ENCODE measurements around the gene NDUFS2. TPM values are rescaled to one million over a fixed set of nuclear protein-coding genes. Genes with fewer than 3 reads are reported as not detected.

The NDUFS2 gene
- 103 TPM for total RNA-seq

GRCh38 chr1:161201836-161202712, at the start of gene NDUFS2:
Gene NDUFS2 (plus strand): TSS chr1:161202367. CDS start chr1:161202386, 19 bp downstream.
- DNase-seq = peak; percentile 99

- DNase-seq = no peak
These were observed 49.0 kb upstream of the NDUFS2 start for GRCh38 chr1:161153176-161153575.

DNA sequence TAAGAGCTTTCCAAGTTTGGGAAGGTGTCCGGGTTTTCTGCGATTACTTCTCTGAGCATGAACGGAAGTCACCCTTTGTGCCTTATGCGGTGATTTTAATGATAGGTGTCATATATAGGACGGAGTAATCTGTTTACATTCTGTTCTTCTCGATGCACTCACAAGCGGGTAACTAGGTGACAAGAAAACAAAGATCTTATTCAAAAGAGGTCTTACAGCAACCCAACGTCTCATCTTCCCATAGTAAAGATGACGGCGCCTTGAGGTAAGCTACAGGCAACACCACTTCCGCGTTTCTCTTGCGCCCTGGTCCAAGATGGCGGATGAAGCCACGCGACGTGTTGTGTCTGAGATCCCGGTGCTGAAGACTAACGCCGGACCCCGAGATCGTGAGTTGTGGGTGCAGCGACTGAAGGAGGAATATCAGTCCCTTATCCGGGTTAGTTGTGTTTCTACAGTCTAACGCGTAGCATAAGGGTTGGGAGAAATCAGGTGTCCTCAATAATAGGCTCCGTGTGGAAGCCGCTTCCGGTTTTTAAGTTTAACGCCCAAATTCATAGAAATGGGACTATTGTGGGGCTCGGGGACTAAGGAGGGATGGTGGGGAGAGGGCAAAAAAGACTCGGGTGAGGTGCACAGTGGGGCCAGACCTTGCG, 48.4 kb upstream of the NDUFS2 start, which contains the start of gene UFC1:
TSS of gene UFC1 (plus strand) at position 297 of the 656 bp plus-strand sequence. CDS start at position 317, 20 bp downstream.
- DNase-seq = peak; percentile 89

- no peak for DNase-seq
These were observed 44.3 kb upstream of the NDUFS2 start for GRCh38 chr1:161157867-161158266.

- DNase-seq = no peak
These were observed 43.7 kb upstream of the NDUFS2 start for GRCh38 chr1:161158316-161159010.

DNA sequence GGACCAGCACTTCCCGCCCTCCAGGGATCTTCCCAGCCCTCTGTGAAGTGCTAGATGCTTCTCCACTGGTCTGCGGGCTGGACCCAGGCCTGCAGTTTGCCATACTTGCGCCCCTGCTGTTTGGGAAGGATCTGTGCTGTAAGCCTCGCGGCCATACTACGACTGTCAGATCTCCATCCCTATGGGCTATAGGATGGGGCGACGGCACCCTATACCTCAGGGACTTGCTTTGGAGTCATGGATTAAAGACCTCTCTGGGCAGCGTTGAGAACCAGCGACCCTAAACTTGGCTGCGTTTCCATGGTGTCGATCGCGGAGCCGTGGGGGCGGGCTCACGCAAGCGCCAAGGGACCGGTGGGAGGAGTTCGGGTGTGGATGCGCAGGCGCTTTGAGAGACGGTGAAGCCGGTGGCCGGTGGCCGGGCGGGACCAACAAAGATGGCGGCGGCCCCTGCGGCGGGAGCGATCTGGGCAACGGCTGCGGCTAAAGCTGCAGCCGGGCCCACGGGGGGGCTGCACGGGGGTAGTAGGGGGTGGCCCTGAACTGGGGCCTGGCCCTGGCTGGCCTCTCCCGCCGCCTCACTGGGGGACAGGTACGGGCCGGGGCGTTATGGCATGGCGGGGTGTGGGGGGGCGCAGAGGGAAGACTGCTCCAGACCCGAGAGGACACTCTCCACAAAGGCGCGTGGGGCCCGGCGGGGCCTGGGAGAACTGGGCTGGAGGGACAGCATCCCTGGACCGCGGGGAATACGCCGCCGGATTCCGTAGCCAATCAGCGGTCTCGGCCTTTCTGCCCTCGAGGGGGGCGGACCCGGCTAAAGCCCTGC, 42.9 kb upstream of the NDUFS2 start, which contains the start of gene USP21:
TSS of gene USP21 (plus strand) at position 414 of the 826 bp plus-strand sequence. CDS start 1,141 bp downstream, outside the sequence.
- peak; percentile 87 for DNase-seq

- DNase-seq = no peak
These were observed 42.3 kb upstream of the NDUFS2 start for GRCh38 chr1:161159913-161160243.

- DNase-seq = no peak
These were observed 41.5 kb upstream of the NDUFS2 start for GRCh38 chr1:161160671-161161145.

DNA sequence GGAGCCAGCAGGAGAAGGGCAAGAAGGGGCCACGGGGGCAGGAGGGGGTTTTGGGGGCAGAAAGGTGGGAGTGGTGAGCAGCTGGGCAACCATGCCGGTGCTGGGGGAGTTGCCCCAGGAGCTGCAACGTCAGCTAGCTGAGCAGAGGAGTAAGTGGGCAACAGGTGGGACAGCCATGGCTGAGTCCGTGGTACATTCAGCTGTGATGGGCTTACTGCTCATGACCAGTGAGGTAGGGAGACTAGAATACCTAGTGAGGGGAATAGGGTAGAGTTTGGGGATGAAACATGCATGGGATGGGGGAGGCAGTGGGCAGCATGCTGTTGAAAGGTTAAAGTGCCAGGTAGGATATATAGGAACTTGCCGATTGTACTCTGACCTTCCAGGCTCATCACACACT, 40.5 kb upstream of the NDUFS2 start:
- DNase-seq = no peak

DNA sequence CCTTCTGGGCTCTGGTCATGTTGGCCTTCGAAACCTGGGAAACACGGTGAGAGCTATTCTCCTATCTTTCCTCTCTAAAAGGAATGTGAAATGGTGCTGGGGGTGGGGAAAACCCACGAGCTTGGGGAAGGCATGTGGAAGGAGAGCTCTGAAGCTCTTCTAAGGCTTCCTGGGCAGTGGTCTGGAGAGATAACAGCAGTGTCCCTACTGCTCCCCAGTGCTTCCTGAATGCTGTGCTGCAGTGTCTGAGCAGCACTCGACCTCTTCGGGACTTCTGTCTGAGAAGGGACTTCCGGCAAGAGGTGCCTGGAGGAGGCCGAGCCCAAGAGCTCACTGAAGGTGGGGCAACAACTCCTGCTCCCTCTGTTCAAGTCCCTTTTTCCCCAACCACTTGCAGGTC, 40.1 kb upstream of the NDUFS2 start:
- DNase-seq = no peak

DNA sequence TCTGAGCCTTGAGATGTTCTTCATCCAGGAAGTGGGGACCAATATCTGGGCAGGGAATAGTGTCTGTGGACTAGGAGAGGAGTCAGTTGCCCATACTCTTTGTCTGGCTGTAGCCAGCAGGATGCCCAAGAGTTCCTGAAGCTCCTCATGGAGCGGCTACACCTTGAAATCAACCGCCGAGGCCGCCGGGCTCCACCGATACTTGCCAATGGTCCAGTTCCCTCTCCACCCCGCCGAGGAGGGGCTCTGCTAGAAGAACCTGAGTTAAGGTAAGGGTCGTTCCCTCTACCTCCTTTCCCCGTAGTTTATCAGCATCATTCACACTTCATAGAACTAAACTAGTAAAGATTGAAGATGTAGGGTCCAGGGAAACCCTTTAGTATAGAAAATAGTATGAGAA, 39.4 kb upstream of the NDUFS2 start:
- DNase-seq = no peak

- DNase-seq = no peak
These were observed 38.4 kb upstream of the NDUFS2 start for GRCh38 chr1:161163793-161164192.

DNA sequence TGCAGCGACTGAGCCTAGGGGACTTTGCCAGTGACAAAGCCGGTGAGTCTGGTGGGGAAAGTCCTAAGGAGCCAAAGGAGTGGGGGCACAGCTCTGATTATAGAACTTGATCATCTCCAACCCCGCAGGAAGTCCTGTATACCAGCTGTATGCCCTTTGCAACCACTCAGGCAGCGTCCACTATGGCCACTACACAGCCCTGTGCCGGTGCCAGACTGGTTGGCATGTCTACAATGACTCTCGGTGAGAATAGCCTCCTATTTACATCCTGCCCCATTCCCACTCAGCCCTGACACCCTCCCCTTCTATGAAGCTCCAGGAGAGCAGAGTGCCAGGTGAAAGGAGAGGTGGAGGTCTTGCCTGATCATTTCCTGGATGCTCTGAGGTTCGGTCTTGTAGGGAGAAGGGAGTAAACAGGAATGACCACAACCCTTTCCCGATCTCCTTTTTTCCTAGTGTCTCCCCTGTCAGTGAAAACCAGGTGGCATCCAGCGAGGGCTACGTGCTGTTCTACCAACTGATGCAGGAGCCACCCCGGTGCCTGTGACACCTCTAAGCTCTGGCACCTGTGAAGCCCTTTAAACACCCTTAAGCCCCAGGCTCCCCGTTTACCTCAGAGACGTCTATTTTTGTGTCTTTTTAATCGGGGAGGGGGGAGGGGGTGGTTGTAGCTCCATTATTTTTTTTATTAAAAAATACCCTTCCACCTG, 37.1 kb upstream of the NDUFS2 start:
- DNase-seq = no peak

DNA sequence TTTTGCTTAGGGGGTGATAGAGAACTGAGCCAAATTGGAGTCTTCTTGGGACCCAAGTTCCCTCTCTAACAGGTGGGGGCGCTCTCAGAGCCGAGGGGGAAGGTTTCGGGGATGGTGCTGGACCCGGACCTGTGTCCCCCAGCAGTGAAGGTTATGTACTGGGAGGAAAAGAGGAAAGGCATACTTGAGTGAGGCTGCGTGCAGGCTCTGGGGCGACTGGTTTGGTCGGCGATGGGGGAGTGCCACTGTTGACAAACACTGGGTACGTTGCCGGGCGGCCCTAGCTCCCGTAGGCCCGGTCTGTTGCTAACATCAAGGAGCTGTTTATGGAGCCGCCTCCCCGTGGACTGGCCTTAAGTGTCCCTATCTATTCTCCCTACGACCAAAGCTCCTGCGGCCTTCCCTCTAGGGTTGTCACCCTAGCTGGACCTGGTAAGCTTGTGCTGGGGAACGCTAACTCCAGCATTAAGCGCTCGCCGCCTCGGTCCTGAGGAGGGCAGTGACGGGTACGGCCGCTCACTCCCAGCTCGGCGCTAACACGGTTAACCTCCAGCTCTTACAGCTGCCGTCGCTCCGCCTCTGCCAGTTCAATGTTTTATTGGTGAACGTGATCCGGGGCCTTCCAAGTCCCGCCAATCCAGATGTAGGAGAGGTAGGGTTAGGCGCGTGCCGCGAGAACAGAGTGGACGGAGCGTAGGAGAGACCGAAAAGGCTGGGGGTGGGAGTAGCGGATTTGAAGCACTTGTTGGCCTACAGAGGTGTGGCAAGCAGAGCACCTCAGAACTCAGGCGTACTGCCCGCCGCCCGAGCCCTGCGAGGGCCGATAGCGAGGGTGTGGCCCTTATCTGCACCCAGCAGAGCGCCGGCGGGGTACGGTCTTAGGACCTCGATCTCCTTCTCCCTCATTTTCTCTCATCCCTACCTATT, 36.2 kb upstream of the NDUFS2 start, which contains the start of gene PPOX:
TSS of gene PPOX (plus strand) at position 685 of the 927 bp plus-strand sequence. CDS start 422 bp downstream, outside the sequence.
- peak; percentile 98 for DNase-seq

DNA sequence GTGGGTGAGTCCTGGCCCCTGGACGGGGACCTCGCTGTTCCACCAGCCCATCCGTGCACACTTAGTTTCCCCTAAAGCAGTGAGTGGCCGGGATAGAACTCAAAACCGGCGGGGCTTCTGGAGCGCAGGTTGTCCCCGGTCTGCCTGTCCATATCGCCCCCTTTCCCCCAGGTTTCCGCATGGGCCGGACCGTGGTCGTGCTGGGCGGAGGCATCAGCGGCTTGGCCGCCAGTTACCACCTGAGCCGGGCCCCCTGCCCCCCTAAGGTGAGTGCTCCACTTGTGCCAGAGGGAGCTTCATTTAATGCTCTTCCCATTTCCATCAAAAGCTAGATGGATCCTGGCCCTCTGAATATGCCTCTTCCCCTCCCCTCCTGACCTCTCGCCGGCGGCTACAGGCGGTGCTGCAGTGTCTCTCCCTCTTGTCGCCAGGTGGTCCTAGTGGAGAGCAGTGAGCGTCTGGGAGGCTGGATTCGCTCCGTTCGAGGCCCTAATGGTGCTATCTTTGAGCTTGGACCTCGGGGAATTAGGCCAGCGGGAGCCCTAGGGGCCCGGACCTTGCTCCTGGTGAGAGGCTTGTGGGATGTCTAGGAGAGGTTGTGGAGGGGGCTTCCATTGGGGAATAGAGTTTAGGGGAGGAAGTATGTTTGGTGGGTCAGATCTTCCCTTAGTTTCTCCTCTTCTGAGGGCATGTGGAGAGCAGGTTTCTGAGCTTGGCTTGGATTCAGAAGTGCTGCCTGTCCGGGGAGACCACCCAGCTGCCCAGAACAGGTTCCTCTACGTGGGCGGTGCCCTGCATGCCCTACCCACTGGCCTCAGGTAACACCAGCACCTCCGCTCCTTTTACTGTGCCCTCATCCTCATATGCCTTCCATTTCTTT, 35.3 kb upstream of the NDUFS2 start:
- no peak for DNase-seq

- DNase-seq = no peak
These were observed 33.3 kb upstream of the NDUFS2 start for GRCh38 chr1:161168906-161169305.

GRCh38 chr1:161171191-161171590, 31.0 kb upstream of the NDUFS2 start:
- DNase-seq = no peak

- DNase-seq = no peak
These were observed 30.5 kb upstream of the NDUFS2 start for GRCh38 chr1:161171696-161172095.

GRCh38 chr1:161172349-161172748, 29.8 kb upstream of the NDUFS2 start:
- DNase-seq = no peak
